NCI-H2196 treated with DMSO at 0.1 percent for 48 hours (cell line): Measurements from ENCODE around the gene MYO7A.

ENCODE experiments used
- DNase-seq: peaks from one replicate; lab custom pipeline; 2025; ENCODE audit not compliant: unreplicated experiment; lab: John Stamatoyannopoulos, UW

The MYO7A gene

GRCh38 chr11:77212314-77213007 is 84.4 kb downstream of the MYO7A start:
- no peak for DNase-seq

- no peak for DNase-seq
These were observed 85.1 kb downstream of the MYO7A start for GRCh38 chr11:77213029-77213579.

GRCh38 chr11:77213589-77214428 is 85.8 kb downstream of the MYO7A start:
- DNase-seq: no peak

- DNase-seq: no peak
These were observed 86.5 kb downstream of the MYO7A start for GRCh38 chr11:77214557-77214956.

GRCh38 chr11:77215106-77215505 is 87.1 kb downstream of the MYO7A start:
- no peak for DNase-seq

GRCh38 chr11:77217156-77217555 is 89.1 kb downstream of the MYO7A start:
- no peak for DNase-seq

- no peak for DNase-seq
These were observed 95.8 kb downstream of the MYO7A start for GRCh38 chr11:77223797-77224196.

GRCh38 chr11:77230878-77231605 is 103.0 kb downstream of the MYO7A start:
- DNase-seq: no peak

GRCh38 chr11:77231800-77232199 is 103.8 kb downstream of the MYO7A start:
- no peak for DNase-seq

GRCh38 chr11:77232242-77232641 is 104.2 kb downstream of the MYO7A start:
- no peak for DNase-seq

- DNase-seq: no peak
These were observed 105.0 kb downstream of the MYO7A start for GRCh38 chr11:77233011-77233410.

- no peak for DNase-seq
These were observed 108.9 kb downstream of the MYO7A start for GRCh38 chr11:77236901-77237300.

- DNase-seq: no peak
These were observed 116.4 kb downstream of the MYO7A start for GRCh38 chr11:77244277-77245027.

- DNase-seq: no peak
These were observed 121.4 kb downstream of the MYO7A start for GRCh38 chr11:77249427-77249826.

- no peak for DNase-seq
These were observed 123.0 kb downstream of the MYO7A start for GRCh38 chr11:77250881-77251640.

GRCh38 chr11:77252555-77253270 is 124.7 kb downstream of the MYO7A start:
- DNase-seq: no peak

- no peak for DNase-seq
These were observed 125.6 kb downstream of the MYO7A start for GRCh38 chr11:77253690-77254089.

GRCh38 chr11:77259641-77260040 is 131.6 kb downstream of the MYO7A start:
- DNase-seq: no peak

GRCh38 chr11:77262803-77263202 is 134.8 kb downstream of the MYO7A start:
- no peak for DNase-seq
